ENCODE measurements around the gene CNRIP1. TPM values are rescaled to one million over a fixed set of nuclear protein-coding genes. Genes with fewer than 3 reads are reported as not detected.

Gene CNRIP1
- total RNA-seq, 2 donors from 2014 or later = 39.7 to 45.6 TPM

GRCh38 chr2:68340226-68341061, 20.7 kb upstream of the CNRIP1 start:
- Histone ChIP-seq H3K4me1 (ENCODE audit: control insufficient read depth in 1 of 2, low read depth in 2 of 2) (no peaks in the 10 kb centered on the region), H3K27ac (no peak overlapping the region), H3K27me3 (replicated peaks; ENCODE audit: insufficient read depth) (no peaks in the 10 kb centered on the region), H3K9me3 (no peaks in the 10 kb centered on the region), H3K36me3 (no peaks in the 10 kb centered on the region), H3K4me3 (no peak overlapping the region)
- no peak for TF ChIP-seq CTCF (IDR thresholded peaks at IDR 0.05)
- no peak for DNase-seq (ENCODE audit: low spot score)
- no peak for ATAC-seq (ENCODE audit: insufficient number of reproducible peaks, low FRiP score, low read depth)

- Histone ChIP-seq H3K4me3 (no peak overlapping the region), H3K4me1 (ENCODE audit: control insufficient read depth in 1 of 2, low read depth in 2 of 2) (no peaks in the 10 kb centered on the region), H3K9me3 (no peaks in the 10 kb centered on the region), H3K36me3 (no peaks in the 10 kb centered on the region), H3K27me3 (replicated peaks; ENCODE audit: insufficient read depth) (no peaks in the 10 kb centered on the region), H3K27ac (no peak overlapping the region)
- ATAC-seq (ENCODE audit: insufficient number of reproducible peaks, low FRiP score, low read depth) = no peak
- no peak for DNase-seq (ENCODE audit: low spot score)
- TF ChIP-seq CTCF (IDR thresholded peaks at IDR 0.05) = no peak
These were observed 16.4 kb upstream of the CNRIP1 start for GRCh38 chr2:68336192-68336591.

DNA sequence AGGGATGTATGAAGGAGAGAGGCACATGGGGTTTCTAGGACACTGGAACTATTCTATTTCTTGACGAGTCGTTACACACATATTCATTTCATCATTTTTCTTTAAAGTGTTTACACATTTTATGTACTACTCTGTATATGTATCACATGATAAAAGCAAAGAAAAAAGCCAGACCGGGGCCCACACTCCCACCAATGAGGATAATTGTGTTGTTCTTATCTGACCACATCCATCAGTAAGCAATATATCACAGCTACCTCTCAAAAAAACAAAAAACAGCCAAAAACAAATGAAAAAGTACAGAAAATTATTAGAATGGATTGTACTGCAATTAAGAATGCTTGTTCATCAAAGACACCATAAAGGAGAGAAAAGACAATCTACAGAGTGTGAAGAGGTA, 14.2 kb upstream of the CNRIP1 start:
- H3K4me3 ChIP-seq = no peak overlapping the region
- no peaks in the 10 kb centered on the region for H3K4me1 ChIP-seq (ENCODE audit: control insufficient read depth in 1 of 2, low read depth in 2 of 2)
- H3K9me3 ChIP-seq = no peaks in the 10 kb centered on the region
- DNase-seq (ENCODE audit: low spot score) (no peak), ATAC-seq (ENCODE audit: insufficient number of reproducible peaks, low FRiP score, low read depth) (no peak)
- TF ChIP-seq CTCF (IDR thresholded peaks at IDR 0.05) = no peak
- H3K27ac ChIP-seq = no peak overlapping the region
- H3K27me3 ChIP-seq (replicated peaks; ENCODE audit: insufficient read depth) = no peaks in the 10 kb centered on the region
- no peaks in the 10 kb centered on the region for H3K36me3 ChIP-seq

DNA sequence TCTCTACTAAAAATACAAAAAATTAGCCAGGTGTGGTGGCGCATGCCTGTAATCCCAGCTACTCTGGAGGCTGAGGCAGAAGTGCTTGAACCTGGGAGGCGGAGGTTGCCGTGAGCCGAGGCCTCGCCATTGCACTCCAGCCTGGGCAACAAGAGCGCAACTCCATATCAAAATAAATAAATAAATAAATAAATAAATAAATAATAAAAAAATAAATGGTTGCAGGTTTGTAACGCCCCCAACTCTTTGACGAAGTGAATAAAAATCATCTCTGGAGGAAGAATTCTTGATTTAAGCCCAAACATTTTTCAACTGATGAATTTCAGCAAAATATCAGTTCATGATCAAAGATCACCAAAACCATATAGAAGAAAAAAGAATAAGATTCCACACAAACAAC, 13.3 kb upstream of the CNRIP1 start:
- Histone ChIP-seq H3K36me3 (no peaks in the 10 kb centered on the region), H3K27me3 (replicated peaks; ENCODE audit: insufficient read depth) (no peaks in the 10 kb centered on the region), H3K4me3 (no peak overlapping the region), H3K9me3 (no peaks in the 10 kb centered on the region), H3K4me1 (ENCODE audit: control insufficient read depth in 1 of 2, low read depth in 2 of 2) (no peaks in the 10 kb centered on the region), H3K27ac (no peak overlapping the region)
- TF ChIP-seq CTCF (IDR thresholded peaks at IDR 0.05) = no peak
- DNase-seq (ENCODE audit: low spot score) = no peak
- ATAC-seq (ENCODE audit: insufficient number of reproducible peaks, low FRiP score, low read depth) = no peak

DNA sequence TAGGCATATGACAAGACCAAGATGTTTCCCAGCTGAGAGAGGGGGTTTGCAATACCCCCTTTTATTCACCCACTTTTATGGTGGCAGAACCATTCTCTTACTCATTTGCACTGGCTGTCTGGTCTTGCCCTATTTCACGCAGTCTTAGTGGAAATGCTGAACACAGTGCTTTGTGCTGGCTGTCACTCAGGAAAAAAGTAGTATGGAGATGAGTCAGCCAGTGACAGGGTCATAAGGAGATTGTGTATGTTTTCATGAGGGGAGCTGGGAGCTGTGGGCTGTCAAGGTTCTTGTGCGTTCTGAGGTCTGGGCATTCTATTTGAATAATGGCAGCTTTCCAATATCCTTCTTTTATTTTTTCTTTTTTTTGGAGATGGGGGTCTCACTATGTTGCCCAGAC, 10.9 kb upstream of the CNRIP1 start:
- Histone ChIP-seq H3K27ac (no peak overlapping the region), H3K4me1 (ENCODE audit: control insufficient read depth in 1 of 2, low read depth in 2 of 2) (no peaks in the 10 kb centered on the region), H3K4me3 (no peak overlapping the region), H3K9me3 (no peaks in the 10 kb centered on the region), H3K27me3 (replicated peaks; ENCODE audit: insufficient read depth) (no peaks in the 10 kb centered on the region), H3K36me3 (no peaks in the 10 kb centered on the region)
- DNase-seq (ENCODE audit: low spot score) (no peak), ATAC-seq (ENCODE audit: insufficient number of reproducible peaks, low FRiP score, low read depth) (no peak)
- TF ChIP-seq CTCF (IDR thresholded peaks at IDR 0.05) = no peak

Data from thoracic aorta (tissue), 2 donors.